HL-60 (cell line): ENCODE results near the gene CNGA1.

Experiments
- GABPA ChIP-seq: IDR thresholded peaks from 2 replicates; pipeline ENCODE4 v1.6.1; 2012; ENCODE audit warnings: low read depth
- TF ChIP-seq, protein P1 (sequence below): IDR thresholded peaks from one replicate; pipeline ENCODE4 v1.5.1; 2011; ENCODE audit warnings: low read length, control low read depth, inconsistent platforms; ENCODE audit not compliant: insufficient read depth
- TF ChIP-seq, protein P2 (sequence below): IDR thresholded peaks from 2 replicates; pipeline ENCODE4 v1.6.1; 2012; ENCODE audit warnings: low read depth; ENCODE audit not compliant: insufficient replicate concordance

DNA sequence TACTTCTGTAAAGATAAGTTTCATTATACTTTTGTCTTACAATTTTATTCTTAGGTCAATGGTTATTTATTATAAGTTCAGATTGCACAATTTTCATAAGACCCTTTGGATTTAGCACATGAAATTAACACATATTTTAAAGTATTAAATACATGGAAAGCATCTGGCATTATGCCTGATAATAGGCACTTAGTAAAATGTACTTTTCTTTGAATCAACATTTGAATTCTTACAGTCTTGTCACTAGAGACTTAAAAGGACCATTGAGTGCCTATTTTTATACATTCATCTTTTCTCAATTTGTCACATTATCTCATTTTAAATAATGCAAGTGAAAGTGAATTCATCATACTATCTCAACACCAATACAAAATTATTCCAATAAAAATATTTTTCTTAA, 23.1 kb upstream of the CNGA1 start:
- TF ChIP-seq GABPA, result no peak
- TF ChIP-seq, protein P1, sequence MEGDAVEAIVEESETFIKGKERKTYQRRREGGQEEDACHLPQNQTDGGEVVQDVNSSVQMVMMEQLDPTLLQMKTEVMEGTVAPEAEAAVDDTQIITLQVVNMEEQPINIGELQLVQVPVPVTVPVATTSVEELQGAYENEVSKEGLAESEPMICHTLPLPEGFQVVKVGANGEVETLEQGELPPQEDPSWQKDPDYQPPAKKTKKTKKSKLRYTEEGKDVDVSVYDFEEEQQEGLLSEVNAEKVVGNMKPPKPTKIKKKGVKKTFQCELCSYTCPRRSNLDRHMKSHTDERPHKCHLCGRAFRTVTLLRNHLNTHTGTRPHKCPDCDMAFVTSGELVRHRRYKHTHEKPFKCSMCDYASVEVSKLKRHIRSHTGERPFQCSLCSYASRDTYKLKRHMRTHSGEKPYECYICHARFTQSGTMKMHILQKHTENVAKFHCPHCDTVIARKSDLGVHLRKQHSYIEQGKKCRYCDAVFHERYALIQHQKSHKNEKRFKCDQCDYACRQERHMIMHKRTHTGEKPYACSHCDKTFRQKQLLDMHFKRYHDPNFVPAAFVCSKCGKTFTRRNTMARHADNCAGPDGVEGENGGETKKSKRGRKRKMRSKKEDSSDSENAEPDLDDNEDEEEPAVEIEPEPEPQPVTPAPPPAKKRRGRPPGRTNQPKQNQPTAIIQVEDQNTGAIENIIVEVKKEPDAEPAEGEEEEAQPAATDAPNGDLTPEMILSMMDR, result no peak
- TF ChIP-seq, protein P2, sequence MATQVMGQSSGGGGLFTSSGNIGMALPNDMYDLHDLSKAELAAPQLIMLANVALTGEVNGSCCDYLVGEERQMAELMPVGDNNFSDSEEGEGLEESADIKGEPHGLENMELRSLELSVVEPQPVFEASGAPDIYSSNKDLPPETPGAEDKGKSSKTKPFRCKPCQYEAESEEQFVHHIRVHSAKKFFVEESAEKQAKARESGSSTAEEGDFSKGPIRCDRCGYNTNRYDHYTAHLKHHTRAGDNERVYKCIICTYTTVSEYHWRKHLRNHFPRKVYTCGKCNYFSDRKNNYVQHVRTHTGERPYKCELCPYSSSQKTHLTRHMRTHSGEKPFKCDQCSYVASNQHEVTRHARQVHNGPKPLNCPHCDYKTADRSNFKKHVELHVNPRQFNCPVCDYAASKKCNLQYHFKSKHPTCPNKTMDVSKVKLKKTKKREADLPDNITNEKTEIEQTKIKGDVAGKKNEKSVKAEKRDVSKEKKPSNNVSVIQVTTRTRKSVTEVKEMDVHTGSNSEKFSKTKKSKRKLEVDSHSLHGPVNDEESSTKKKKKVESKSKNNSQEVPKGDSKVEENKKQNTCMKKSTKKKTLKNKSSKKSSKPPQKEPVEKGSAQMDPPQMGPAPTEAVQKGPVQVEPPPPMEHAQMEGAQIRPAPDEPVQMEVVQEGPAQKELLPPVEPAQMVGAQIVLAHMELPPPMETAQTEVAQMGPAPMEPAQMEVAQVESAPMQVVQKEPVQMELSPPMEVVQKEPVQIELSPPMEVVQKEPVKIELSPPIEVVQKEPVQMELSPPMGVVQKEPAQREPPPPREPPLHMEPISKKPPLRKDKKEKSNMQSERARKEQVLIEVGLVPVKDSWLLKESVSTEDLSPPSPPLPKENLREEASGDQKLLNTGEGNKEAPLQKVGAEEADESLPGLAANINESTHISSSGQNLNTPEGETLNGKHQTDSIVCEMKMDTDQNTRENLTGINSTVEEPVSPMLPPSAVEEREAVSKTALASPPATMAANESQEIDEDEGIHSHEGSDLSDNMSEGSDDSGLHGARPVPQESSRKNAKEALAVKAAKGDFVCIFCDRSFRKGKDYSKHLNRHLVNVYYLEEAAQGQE, result no peak
